Endothelial cell of umbilical vein (primary cell): Measurements from ENCODE around the gene HOMER1. TPM values are rescaled to one million over a fixed set of nuclear protein-coding genes. Genes with fewer than 3 reads are reported as not detected.

ENCODE experiments used
- BruUV-seq: library from RNA; stranded (reverse); fragments of 400-500 nt; replicated peaks from 2 replicates; lab custom pipeline; 2021; lab: Mats Ljungman, UMichigan
- CTCF ChIA-PET: fragments of 300-600, 350-600 bp; sonication (Branson Sonifier 250); formaldehyde crosslinking; loops from one replicate; lab custom pipeline; 2021; ENCODE audit warnings: antibody characterized with exemption, inconsistent platforms; lab: Charles Lee
- POLR2A ChIA-PET: fragments of 300-600, 350-600 bp; sonication (Branson Sonifier 250); formaldehyde crosslinking; loops from one replicate; lab custom pipeline; 2021; ENCODE audit warnings: antibody characterized with exemption, inconsistent platforms; lab: Charles Lee
- DNase-seq: peaks from one replicate; pipeline ENCODE4 v3.0.0-alpha.2; 2011; ENCODE audit warnings: low read depth, low spot score
- FAIRE-seq: peaks from 2 replicates; lab custom pipeline; 2011; peaks lifted over from hg19 to GRCh38; lab: Jason Lieb, UNC
- H2AFZ ChIP-seq: 2 replicates; pipeline ENCODE4 v1.6.0; 2012; ENCODE audit warnings: low read depth, low read length, control low read depth, inconsistent platforms
- H3K27ac ChIP-seq: 2 replicates; pipeline ENCODE4 v1.5.1; 2011; ENCODE audit warnings: low read depth, mild to moderate bottlenecking, control low read depth, low read length, moderate library complexity; ENCODE audit not compliant: insufficient read depth
- H3K27me3 ChIP-seq, 2 experiments: 2 replicates each; pipeline versions ENCODE4 v1.6.0 to v1.6.1; 2011; ENCODE audit warnings: low read length in 2 of 2, mixed read lengths in 1 of 2; ENCODE audit not compliant: control insufficient read depth in 2 of 2, insufficient read depth in 2 of 2
- H3K36me3 ChIP-seq, 2 experiments: 2 replicates in 1 of 2; 3 replicates in 1 of 2; pipeline ENCODE4 v1.5.1; 2011; ENCODE audit warnings: low read length in 2 of 2, mild to moderate bottlenecking in 1 of 2, moderate library complexity in 1 of 2; ENCODE audit not compliant: control insufficient read depth in 2 of 2, insufficient read depth in 2 of 2; ENCODE audit errors: extremely low read depth in 1 of 2
- H3K4me1 ChIP-seq: 3 replicates; pipeline ENCODE4 v1.5.1; 2011; ENCODE audit warnings: mild to moderate bottlenecking, low read length; ENCODE audit not compliant: control insufficient read depth, insufficient read depth; ENCODE audit errors: extremely low read depth
- H3K4me2 ChIP-seq: 2 replicates; pipeline ENCODE4 v1.6.1; 2011; ENCODE audit warnings: low read length, control low read depth, mixed read lengths; ENCODE audit not compliant: insufficient read depth
- H3K4me3 ChIP-seq, 3 experiments: fragments of 200-600 bp in 1 of 3; sonication (generic), shearing (Covaris generic) in 1 of 3; replicated peaks in 1 of 3; 2 replicates each; pipeline ENCODE4 v1.5.1; 2011 to 2016; ENCODE audit warnings: control low read depth in 3 of 3, low read length in 3 of 3, mild to moderate bottlenecking in 2 of 3, inconsistent platforms in 1 of 3, low read depth in 1 of 3, moderate library complexity in 1 of 3; ENCODE audit not compliant: insufficient read depth in 1 of 3
- H3K79me2 ChIP-seq: 2 replicates; pipeline ENCODE4 v1.6.0; 2012; ENCODE audit warnings: low read length, inconsistent platforms; ENCODE audit not compliant: control insufficient read depth, insufficient read depth
- H3K9ac ChIP-seq: replicated peaks from 2 replicates; pipeline ENCODE3; 2011; ENCODE audit warnings: low read length, control low read depth; ENCODE audit not compliant: insufficient read depth; ENCODE audit errors: extremely low read depth
- H3K9me1 ChIP-seq: replicated peaks from 3 replicates; pipeline ENCODE4 v1.6.0; 2011; ENCODE audit warnings: mild to moderate bottlenecking, low read length; ENCODE audit not compliant: control insufficient read depth, insufficient read depth; ENCODE audit errors: extremely low read depth
- H3K9me3 ChIP-seq: replicated peaks from 2 replicates; pipeline ENCODE4 v1.5.1; 2012; ENCODE audit warnings: low read length, inconsistent platforms; ENCODE audit not compliant: control insufficient read depth, insufficient read depth
- H4K20me1 ChIP-seq: replicated peaks from 2 replicates; pipeline ENCODE3; 2011; ENCODE audit warnings: mild to moderate bottlenecking, low read length; ENCODE audit not compliant: control insufficient read depth, insufficient read depth; ENCODE audit errors: extremely low read depth
- EZH2 ChIP-seq: IDR thresholded peaks from 2 replicates; pipeline ENCODE4 v1.6.1; 2012; ENCODE audit warnings: borderline replicate concordance, low read depth, mild to moderate bottlenecking, moderate library complexity, low read length, inconsistent platforms; ENCODE audit not compliant: severe bottlenecking
- FOS ChIP-seq: IDR thresholded peaks from 2 replicates; pipeline ENCODE4 v1.6.1; 2011; ENCODE audit warnings: mild to moderate bottlenecking, low read length, moderate library complexity, borderline replicate concordance; ENCODE audit not compliant: insufficient read depth
- JUN ChIP-seq: IDR thresholded peaks from 2 replicates; pipeline ENCODE4 v1.6.1; 2011; ENCODE audit warnings: borderline replicate concordance, low read depth; ENCODE audit not compliant: insufficient read length, insufficient read depth
- MYC ChIP-seq: IDR thresholded peaks from one replicate; pipeline ENCODE4 v1.6.1; 2011; ENCODE audit warnings: mild to moderate bottlenecking, low read depth, low read length
- POLR2AphosphoS5 ChIP-seq: IDR thresholded peaks from 2 replicates; pipeline ENCODE4 v1.6.1; 2012; ENCODE audit warnings: low read depth, mild to moderate bottlenecking, control low read depth, low read length, moderate library complexity; ENCODE audit not compliant: insufficient read depth
- dilution Hi-C: fragments of 300-500 bp; cut with MboI; formaldehyde crosslinking; loops from one replicate; pipeline ENCODE4 v1.15.0; 2019; ENCODE audit warnings: low sequenced_read_pairs; ENCODE audit not compliant: extremely low pct_ligation_motif_present
- intact Hi-C: fragments of 100-400 bp; cut with micrococcal nuclease; formaldehyde crosslinking; loops from one replicate; pipeline ENCODE4 v1.10.0; 2022
- polyA plus RNA-seq, 4 experiments: library from polyadenylated mRNA; depleted of rRNA in 3 of 4; stranded (reverse) in 3 of 4; unstranded in 1 of 4; fragments of >200 nt; gene quantifications; 2 replicates each; pipeline versions ENCODE4 v1.2.1 to v1.2.3, GENCODE V29; 2011 to 2012; ENCODE audit warnings: missing spikeins in 1 of 4
- total RNA-seq: library from RNA; stranded (reverse); gene quantifications from 2 replicates; pipeline ENCODE4 v1.2.3, GENCODE V29; 2021
- TF ChIP-seq, protein P1 (sequence below): IDR thresholded peaks from 2 replicates; pipeline ENCODE4 v1.6.1; 2011; ENCODE audit not compliant: insufficient read depth, insufficient read length
- TF ChIP-seq, protein P2 (sequence below), 2 donors: IDR thresholded peaks; 1 replicate in 1 of 2; 2 replicates in 1 of 2; pipeline ENCODE4 v1.5.1; 2011; ENCODE audit warnings: low read length in 2 of 2, mild to moderate bottlenecking in 2 of 2, moderate library complexity in 2 of 2, control low read depth in 1 of 2, inconsistent platforms in 1 of 2, low read depth in 1 of 2; ENCODE audit not compliant: insufficient read depth in 1 of 2; ENCODE audit errors: extremely low read depth in 1 of 2

The HOMER1 gene
- total and polyA plus RNA-seq, 2 donors (not counting 3 experiments of a cell fraction or from before 2014, with no cell fraction given), result 0.57 to 3.9 TPM

DNA sequence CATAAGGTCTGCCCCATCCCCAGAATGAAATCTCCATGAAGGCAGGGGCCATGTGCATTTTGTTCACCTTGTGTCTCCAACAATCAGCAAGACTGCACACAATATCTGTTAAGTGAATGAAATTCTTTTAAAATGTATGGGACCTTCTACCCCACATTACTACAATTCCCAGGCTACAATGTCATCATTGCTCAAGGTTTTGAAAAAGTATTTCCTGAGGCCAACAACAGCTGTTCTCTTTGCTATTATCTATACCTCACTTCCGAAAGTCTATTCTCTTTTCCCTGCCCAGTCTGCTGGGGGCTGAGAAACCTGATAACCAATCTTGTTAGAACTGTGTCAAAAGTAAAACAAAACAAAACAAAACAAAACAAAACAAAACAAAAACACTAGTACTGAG lies 29.2 kb downstream of the HOMER1 start:
- Histone ChIP-seq H4K20me1 (no peaks in the 10 kb centered on the region), H3K27ac (no peak overlapping the region), H3K36me3 (no peaks in the 10 kb centered on the region), H3K4me2 (no peak overlapping the region), H3K27me3 (no peaks in the 10 kb centered on the region), H3K79me2 (no peaks in the 10 kb centered on the region), H3K4me1 (no peaks in the 10 kb centered on the region), H3K9ac (no peak overlapping the region), H2AFZ (no peak overlapping the region), H3K4me3 (no peak overlapping the region), H3K9me1 (no peaks in the 10 kb centered on the region), H3K9me3 (no peaks in the 10 kb centered on the region)
- intact Hi-C loops, result no loop called here
- FAIRE-seq, result no peak
- ChIA-PET POLR2A (no interaction called here), CTCF (interaction anchor here (1.2 to 1.7 kb wide), 3 partner anchors 8 to 352 kb away, joined by 3 read pairs; no protein-coding TSS in a partner anchor)
- DNase-seq, result no peak
- TF ChIP-seq FOS (no peak), MYC (no peak), POLR2AphosphoS5 (no peak), JUN (no peak), EZH2 (no peak)
- TF ChIP-seq, protein P1, sequence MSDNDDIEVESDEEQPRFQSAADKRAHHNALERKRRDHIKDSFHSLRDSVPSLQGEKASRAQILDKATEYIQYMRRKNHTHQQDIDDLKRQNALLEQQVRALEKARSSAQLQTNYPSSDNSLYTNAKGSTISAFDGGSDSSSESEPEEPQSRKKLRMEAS, result no peak
- TF ChIP-seq, protein P2, sequence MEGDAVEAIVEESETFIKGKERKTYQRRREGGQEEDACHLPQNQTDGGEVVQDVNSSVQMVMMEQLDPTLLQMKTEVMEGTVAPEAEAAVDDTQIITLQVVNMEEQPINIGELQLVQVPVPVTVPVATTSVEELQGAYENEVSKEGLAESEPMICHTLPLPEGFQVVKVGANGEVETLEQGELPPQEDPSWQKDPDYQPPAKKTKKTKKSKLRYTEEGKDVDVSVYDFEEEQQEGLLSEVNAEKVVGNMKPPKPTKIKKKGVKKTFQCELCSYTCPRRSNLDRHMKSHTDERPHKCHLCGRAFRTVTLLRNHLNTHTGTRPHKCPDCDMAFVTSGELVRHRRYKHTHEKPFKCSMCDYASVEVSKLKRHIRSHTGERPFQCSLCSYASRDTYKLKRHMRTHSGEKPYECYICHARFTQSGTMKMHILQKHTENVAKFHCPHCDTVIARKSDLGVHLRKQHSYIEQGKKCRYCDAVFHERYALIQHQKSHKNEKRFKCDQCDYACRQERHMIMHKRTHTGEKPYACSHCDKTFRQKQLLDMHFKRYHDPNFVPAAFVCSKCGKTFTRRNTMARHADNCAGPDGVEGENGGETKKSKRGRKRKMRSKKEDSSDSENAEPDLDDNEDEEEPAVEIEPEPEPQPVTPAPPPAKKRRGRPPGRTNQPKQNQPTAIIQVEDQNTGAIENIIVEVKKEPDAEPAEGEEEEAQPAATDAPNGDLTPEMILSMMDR (IDR thresholded peaks at IDR 0.05; ENCODE audit: extremely low read depth in 1 of 2, insufficient read depth in 1 of 2, low read depth in 1 of 2, low read length in 2 of 2), result no peak
- dilution Hi-C loops, result no loop called here
- no TSS peak for BruUV-seq
